Sigmoid colon (tissue), 7 donors: Measurements from ENCODE around the gene TTC9C. TPM values are rescaled to one million over a fixed set of nuclear protein-coding genes. Genes with fewer than 3 reads are reported as not detected.

Source experiments
- DNase-seq: peaks from one replicate; pipeline ENCODE4 v3.0.0-alpha.2; 2019
- H3K27ac ChIP-seq, 4 donors: fragments of 200-600 bp; sonication (generic); one replicate each; pipeline ENCODE4 v1.5.1; 2016 to 2019; ENCODE audit warnings: mild to moderate bottlenecking in 1 of 4
- H3K27me3 ChIP-seq, 3 donors: fragments of 200-600 bp; sonication (generic); one replicate each; pipeline ENCODE4 v1.5.1; 2019; ENCODE audit warnings: mild to moderate bottlenecking in 1 of 3
- H3K36me3 ChIP-seq, 4 donors: fragments of 200-600 bp; sonication (generic); one replicate each; pipeline ENCODE4 v1.5.1; 2016 to 2019
- H3K4me1 ChIP-seq, 4 donors: fragments of 200-600 bp; sonication (generic); one replicate each; pipeline ENCODE4 v1.5.1; 2017 to 2019
- H3K4me3 ChIP-seq, 4 donors: fragments of 200-600 bp; sonication (generic); one replicate each; pipeline ENCODE4 v1.5.1; 2017 to 2019; ENCODE audit warnings: mild to moderate bottlenecking in 2 of 4, moderate library complexity in 1 of 4
- H3K9me3 ChIP-seq, 4 donors: fragments of 200-600 bp in 3 of 4; sonication (generic) in 3 of 4; one replicate each; pipeline versions ENCODE4 v1.5.1 to v1.6.1; 2013 to 2019
- EP300 ChIP-seq, 4 donors: sonication (generic); formaldehyde crosslinking; IDR thresholded peaks; one replicate each; pipeline ENCODE4 v1.6.1; 2017; ENCODE audit warnings: antibody characterized with exemption in 4 of 4
- POLR2A ChIP-seq, 2 donors: fragments of 450-650 bp; IDR thresholded peaks; one replicate each; pipeline ENCODE4 v1.6.1; 2016; ENCODE audit warnings: antibody characterized with exemption in 2 of 2, mild to moderate bottlenecking in 2 of 2, moderate library complexity in 2 of 2
- POLR2AphosphoS5 ChIP-seq, 4 donors: sonication (generic); formaldehyde crosslinking; IDR thresholded peaks; one replicate each; pipeline ENCODE4 v1.6.1; 2017; ENCODE audit warnings: antibody characterized with exemption in 4 of 4
- WGBS, 2 donors: extraction: QIAGEN DNeasy Blood & Tissue Kit; methylation state at CpG; one replicate each; pipeline ENCODE4 v1.1.7; 2013; 5-methylcytosine and 5-hydroxymethylcytosine counted together
- intact Hi-C: fragments of 100-400 bp; cut with DNase I; formaldehyde crosslinking; loops from one replicate; pipeline ENCODE4 v1.15.1; 2023
- polyA plus RNA-seq, 3 donors: library from polyadenylated mRNA; stranded (reverse); fragments of 200-250 nt; gene quantifications; one replicate each; pipeline ENCODE4 v1.2.3, GENCODE V29; 2013
- total RNA-seq, 4 donors: library from RNA; depleted of rRNA; stranded (reverse); fragments of >200 nt; gene quantifications; one replicate each; pipeline ENCODE4 v1.1.0, GENCODE V29; 2016
- TF ChIP-seq, protein P1 (sequence below), 4 experiments: fragments of 450-650 bp in 3 of 4; fragments of 200-600 bp in 1 of 4; IDR thresholded peaks; one replicate each; pipeline ENCODE4 v1.5.1; 2016 to 2019; ENCODE audit warnings: antibody characterized with exemption in 4 of 4, mild to moderate bottlenecking in 3 of 4, moderate library complexity in 2 of 4
- donor health status: healthy with polysubstance abuse.
- donor health status: Bipolar disorder and iron deficiency.
- donor health status: healthy.

The TTC9C gene
- total and polyA plus RNA-seq, 7 donors: 21.9 to 39.9 (median 27.6) TPM

DNA sequence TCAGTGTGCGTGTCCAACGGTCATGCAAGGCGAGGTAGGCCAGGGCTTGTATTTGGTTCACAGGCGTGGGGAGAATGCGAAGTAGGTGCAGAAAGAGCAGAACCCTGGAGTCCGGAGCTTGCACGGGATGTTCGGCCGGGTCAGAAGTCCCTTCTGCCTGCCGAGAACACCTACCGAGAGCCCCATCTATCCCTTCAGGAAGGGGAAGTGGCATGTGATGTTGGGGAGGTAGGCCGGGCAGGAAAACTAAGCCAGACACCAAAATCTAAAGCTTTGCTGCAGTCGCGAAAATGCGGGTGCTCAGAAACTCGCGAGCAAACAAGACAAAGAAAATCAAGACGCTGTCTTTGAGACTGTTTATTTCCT, 42.5 kb downstream of the TTC9C start:
- peaks cover 9 to 28% (median 19%) of the 10 kb centered on the region in 4 donors for H3K36me3 ChIP-seq
- H3K27me3 ChIP-seq: no peaks in the 10 kb centered on the region
- H3K9me3 ChIP-seq: no peaks in the 10 kb centered on the region
- peaks cover 0 to 28% (median 22%) of the 10 kb centered on the region in 4 donors for H3K4me1 ChIP-seq
- TF ChIP-seq POLR2AphosphoS5 (IDR thresholded peaks at IDR 0.05): no peak
- TF ChIP-seq EP300 (IDR thresholded peaks at IDR 0.05): no peak
- intact Hi-C loops: loop anchor here (1.0 to 5.0 kb wide), 2 partner anchors 16 to 43 kb away; partner anchors contain the start of genes HNRNPUL2 and TTC9C
- WGBS, 2 donors: 1% methylated on average over 18 of the region's 18 CpGs
- peak; percentile 74 for DNase-seq
- peak overlapping the region; percentile 62 to 73 (median 68) for H3K4me3 ChIP-seq
- peak overlapping the region; percentile 91 to 96 (median 94) for H3K27ac ChIP-seq

DNA sequence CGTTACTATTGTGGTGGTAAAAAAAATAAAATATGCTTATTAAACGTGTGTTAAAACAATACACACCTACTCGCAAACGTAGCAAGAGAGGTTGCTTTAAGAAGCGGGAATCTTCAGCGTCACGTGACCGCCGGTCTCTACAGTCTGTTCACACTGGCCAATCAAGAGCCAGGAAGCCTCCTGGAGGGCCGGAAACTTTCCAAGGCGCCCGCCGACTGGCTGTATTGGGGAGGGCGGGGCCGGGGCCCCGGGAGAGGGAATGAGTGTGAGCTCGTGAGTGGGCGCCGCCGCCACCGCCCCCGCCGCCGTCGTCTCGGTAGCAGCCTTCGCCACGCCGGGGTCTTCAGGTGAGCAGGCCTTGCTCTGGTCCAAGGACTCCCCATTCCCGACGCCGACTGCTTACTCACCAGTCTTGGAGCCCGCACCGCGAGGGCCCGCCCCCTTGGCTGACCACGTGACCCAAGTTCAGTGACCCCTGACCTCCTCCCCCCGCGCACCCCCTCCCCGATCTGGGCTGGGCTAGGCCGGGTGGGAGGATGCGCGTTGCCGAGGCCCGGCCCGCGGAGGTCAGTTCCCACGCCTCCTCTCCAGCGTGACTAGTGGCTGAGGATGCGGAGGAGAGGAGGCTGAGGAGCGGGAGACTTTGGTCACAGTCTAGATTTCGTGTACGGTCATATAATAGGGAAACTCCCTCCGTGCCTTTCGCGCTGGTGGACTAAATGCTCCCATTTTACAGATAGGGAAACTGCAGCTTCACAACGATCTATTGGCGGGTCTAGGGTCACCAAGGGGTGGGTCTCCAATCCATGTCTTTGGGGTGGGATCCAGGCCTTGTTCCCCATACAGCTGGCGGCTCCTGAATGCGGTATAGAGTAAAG, 43.1 kb downstream of the TTC9C start, which contains the start of gene TAF6L:
Gene TAF6L (plus strand): TSS at position 253 of the 878 bp plus-strand sequence. CDS start 4,388 bp downstream, outside the sequence.
- H3K9me3 ChIP-seq: no peaks in the 10 kb centered on the region
- DNase-seq: peak; percentile 100
- WGBS, 2 donors: 2 to 3% methylated on average over 60 of the region's 60 CpGs
- TF ChIP-seq, protein P1, sequence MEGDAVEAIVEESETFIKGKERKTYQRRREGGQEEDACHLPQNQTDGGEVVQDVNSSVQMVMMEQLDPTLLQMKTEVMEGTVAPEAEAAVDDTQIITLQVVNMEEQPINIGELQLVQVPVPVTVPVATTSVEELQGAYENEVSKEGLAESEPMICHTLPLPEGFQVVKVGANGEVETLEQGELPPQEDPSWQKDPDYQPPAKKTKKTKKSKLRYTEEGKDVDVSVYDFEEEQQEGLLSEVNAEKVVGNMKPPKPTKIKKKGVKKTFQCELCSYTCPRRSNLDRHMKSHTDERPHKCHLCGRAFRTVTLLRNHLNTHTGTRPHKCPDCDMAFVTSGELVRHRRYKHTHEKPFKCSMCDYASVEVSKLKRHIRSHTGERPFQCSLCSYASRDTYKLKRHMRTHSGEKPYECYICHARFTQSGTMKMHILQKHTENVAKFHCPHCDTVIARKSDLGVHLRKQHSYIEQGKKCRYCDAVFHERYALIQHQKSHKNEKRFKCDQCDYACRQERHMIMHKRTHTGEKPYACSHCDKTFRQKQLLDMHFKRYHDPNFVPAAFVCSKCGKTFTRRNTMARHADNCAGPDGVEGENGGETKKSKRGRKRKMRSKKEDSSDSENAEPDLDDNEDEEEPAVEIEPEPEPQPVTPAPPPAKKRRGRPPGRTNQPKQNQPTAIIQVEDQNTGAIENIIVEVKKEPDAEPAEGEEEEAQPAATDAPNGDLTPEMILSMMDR (IDR thresholded peaks at IDR 0.05): no peak
- TF ChIP-seq EP300 (IDR thresholded peaks at IDR 0.05) (peak in 1 of 4 donors; percentile 10), POLR2AphosphoS5 (IDR thresholded peaks at IDR 0.05) (peak; percentile 63 to 81 (median 71)), POLR2A (IDR thresholded peaks at IDR 0.05) (peak; percentile 31 to 42)
- peak within 1 kb of the TSS; percentile 91 to 96 (median 94) for H3K27ac ChIP-seq
- H3K4me1 ChIP-seq: peaks cover 0 to 28% (median 22%) of the 10 kb centered on the region in 4 donors
- no peaks in the 10 kb centered on the region for H3K27me3 ChIP-seq
- peak within 1 kb of the TSS; percentile 62 to 73 (median 68) for H3K4me3 ChIP-seq
- intact Hi-C loops: loop anchor here (1.0 to 5.0 kb wide), 2 partner anchors 15 to 44 kb away; partner anchors contain the start of genes HNRNPUL2 and TTC9C
- H3K36me3 ChIP-seq: peaks cover 6 to 28% (median 16%) of the 10 kb centered on the region in 4 donors

DNA sequence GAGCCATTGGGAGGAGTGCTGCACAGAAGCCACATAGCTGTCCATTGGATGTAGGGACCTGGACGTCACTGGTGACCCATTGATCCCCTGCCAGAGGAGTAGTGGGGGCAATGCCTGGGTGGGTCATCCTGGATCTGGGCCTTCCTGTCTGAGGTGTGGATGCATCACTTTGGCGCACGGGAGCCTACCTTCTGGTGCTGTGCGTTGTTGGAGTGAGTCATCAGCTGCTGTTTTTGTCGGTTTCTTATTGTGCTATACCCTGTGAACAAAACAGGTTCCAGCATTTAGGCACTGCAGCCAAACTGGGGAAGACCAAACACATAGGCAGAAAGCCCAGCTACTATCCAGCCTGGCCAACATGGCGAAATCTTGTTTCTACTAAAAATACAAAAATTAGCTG, 46.1 kb downstream of the TTC9C start:
- no peak overlapping the region for H3K4me3 ChIP-seq
- H3K9me3 ChIP-seq: no peaks in the 10 kb centered on the region
- H3K4me1 ChIP-seq: peaks cover 0 to 26% (median 22%) of the 10 kb centered on the region in 4 donors
- no peaks in the 10 kb centered on the region for H3K27me3 ChIP-seq
- no peak overlapping the region for H3K27ac ChIP-seq
- WGBS, 2 donors: 94% methylated on average over 6 of the region's 6 CpGs
- TF ChIP-seq EP300 (IDR thresholded peaks at IDR 0.05): no peak
- TF ChIP-seq POLR2AphosphoS5 (IDR thresholded peaks at IDR 0.05): no peak
- no peak for DNase-seq
- intact Hi-C loops: loop anchor here (5.0 kb wide), 1 partner anchor 47 kb away; the partner anchor contains the start of genes HNRNPUL2 and TTC9C
- peaks cover 0 to 39% (median 24%) of the 10 kb centered on the region in 4 donors for H3K36me3 ChIP-seq

DNA sequence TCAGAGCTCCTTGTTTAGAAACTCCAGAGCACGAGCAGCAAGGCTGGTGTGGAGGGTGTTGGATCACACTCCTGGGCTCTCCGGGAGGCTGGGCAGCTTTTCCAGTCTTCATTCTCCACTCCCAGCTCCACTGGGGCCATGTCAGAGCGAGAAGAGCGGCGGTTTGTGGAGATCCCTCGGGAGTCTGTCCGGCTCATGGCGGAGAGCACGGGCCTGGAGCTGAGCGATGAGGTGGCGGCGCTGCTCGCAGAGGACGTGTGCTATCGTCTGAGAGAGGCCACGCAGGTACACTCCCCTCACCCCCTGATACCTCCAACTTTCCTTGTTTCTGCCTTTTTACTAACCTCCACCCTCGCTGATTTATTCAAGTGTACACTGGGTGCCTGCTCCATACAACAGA, 47.4 kb downstream of the TTC9C start:
- H3K4me3 ChIP-seq: no peak overlapping the region
- peaks cover 0 to 13% (median 11%) of the 10 kb centered on the region in 4 donors for H3K4me1 ChIP-seq
- DNase-seq: no peak
- H3K36me3 ChIP-seq: peaks cover 0 to 51% (median 24%) of the 10 kb centered on the region in 4 donors
- no peaks in the 10 kb centered on the region for H3K27me3 ChIP-seq
- H3K9me3 ChIP-seq: no peaks in the 10 kb centered on the region
- TF ChIP-seq POLR2AphosphoS5 (IDR thresholded peaks at IDR 0.05): no peak
- TF ChIP-seq EP300 (IDR thresholded peaks at IDR 0.05): no peak
- intact Hi-C loops: no loop called here
- no peak overlapping the region for H3K27ac ChIP-seq
- 95 to 96% methylated on average over 17 of the region's 17 CpGs for WGBS, 2 donors

DNA sequence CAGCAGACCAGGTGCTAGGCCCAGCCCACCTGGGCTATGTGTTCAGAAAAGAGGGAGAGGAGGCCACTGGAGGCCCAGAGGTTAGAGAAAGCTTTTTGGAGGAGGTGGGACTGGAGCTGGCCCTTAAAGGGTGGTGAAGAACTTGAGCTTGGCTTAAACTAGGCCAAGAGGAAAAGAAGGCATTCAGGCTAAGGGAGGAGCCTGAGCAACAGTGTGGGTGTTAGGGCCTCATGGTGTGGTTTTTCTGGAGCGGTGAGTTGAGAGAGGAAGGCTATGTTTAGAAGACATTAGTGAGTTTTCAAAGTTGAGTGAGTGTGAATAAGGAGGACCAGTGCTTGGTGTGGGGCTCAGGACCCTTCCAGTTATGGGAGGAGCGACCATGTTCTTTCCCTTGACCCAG, 49.1 kb downstream of the TTC9C start:
- Histone ChIP-seq H3K9me3 (no peaks in the 10 kb centered on the region), H3K4me1 (peaks cover 0 to 2% (median under 1%) of the 10 kb centered on the region in 4 donors), H3K4me3 (no peak overlapping the region), H3K36me3 (peaks cover 0 to 61% (median 26%) of the 10 kb centered on the region in 4 donors), H3K27ac (no peak overlapping the region), H3K27me3 (no peaks in the 10 kb centered on the region)
- WGBS, 2 donors: 85 to 88% methylated on average over 2 of the region's 2 CpGs
- no peak for DNase-seq
- TF ChIP-seq, protein P1 (IDR thresholded peaks at IDR 0.05): no peak
- intact Hi-C loops: no loop called here

DNA sequence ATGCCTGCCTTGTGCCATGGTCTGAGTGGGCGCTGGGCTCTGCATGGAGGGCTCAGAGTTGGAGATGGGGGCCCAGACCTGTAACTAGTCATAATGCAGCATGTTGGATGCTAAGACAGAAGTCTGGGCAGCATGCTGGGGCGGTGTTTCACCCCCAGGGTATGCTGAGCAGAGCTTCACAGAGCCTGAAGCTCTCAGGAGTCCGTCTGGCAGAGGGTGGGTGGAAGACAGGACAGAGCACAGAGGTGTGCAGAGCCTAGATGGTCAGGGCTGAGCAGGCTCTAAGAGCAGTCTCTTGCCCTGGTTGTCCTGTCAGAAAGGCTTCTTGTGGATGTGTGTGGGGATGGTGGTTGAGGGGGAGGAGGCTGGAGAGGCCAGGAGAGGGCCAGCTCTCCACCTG, 50.2 kb downstream of the TTC9C start:
- WGBS, 2 donors: 92 to 97% methylated on average over 3 of the region's 3 CpGs
- Histone ChIP-seq H3K4me1 (no peaks in the 10 kb centered on the region), H3K9me3 (no peaks in the 10 kb centered on the region), H3K36me3 (peaks cover 0 to 72% (median 26%) of the 10 kb centered on the region in 4 donors), H3K27ac (no peak overlapping the region), H3K4me3 (no peak overlapping the region), H3K27me3 (no peaks in the 10 kb centered on the region)
- intact Hi-C loops: no loop called here
- no peak for TF ChIP-seq POLR2A (IDR thresholded peaks at IDR 0.05)
- no peak for TF ChIP-seq POLR2AphosphoS5 (IDR thresholded peaks at IDR 0.05)
- TF ChIP-seq, protein P1 (IDR thresholded peaks at IDR 0.05): no peak
- no peak for TF ChIP-seq EP300 (IDR thresholded peaks at IDR 0.05)
- DNase-seq: no peak
